ENCODE results near the gene SFXN1. TPM values are rescaled to one million over a fixed set of nuclear protein-coding genes. Genes with fewer than 3 reads are reported as not detected.

The SFXN1 gene
- total and polyA plus RNA-seq, 2 donors from 2014 or later: 33.4 to 35.4 TPM

- Histone ChIP-seq H3K9ac (ENCODE audit: low read length in 3 of 3) (no peak overlapping the region), H3K9me3 (ENCODE audit: control insufficient read depth in 2 of 3, insufficient read depth in 1 of 3, low read length in 3 of 3) (no peaks in the 10 kb centered on the region), H3K4me3 (ENCODE audit: low read length in 3 of 3) (no peak overlapping the region), H3K4me1 (ENCODE audit: control insufficient read depth in 2 of 3, insufficient read depth in 2 of 3, low read depth in 1 of 3, low read length in 3 of 3) (peaks cover 0 to 21% (median 8%) of the 10 kb centered on the region in 3 donors), H3K27me3 (ENCODE audit: control insufficient read depth, insufficient read depth, low read length) (no peaks in the 10 kb centered on the region), H3K27ac (ENCODE audit: low read depth in 2 of 2, low read length in 2 of 2) (no peak overlapping the region), H3K36me3 (ENCODE audit: control insufficient read depth in 2 of 3, insufficient read depth in 3 of 3, low read length in 3 of 3) (peaks cover 0 to 5% (median 0%) of the 10 kb centered on the region in 3 donors)
- DNase-seq: peak in 2 of 5 donors; percentile 44 to 51
- TF ChIP-seq CTCF (IDR thresholded peaks at IDR 0.05; ENCODE audit: borderline replicate concordance, extremely low read depth, insufficient read depth): no peak
- intact Hi-C loops (cut with DNase I): no loop called here
- no peak for FAIRE-seq
Measured at GRCh38 chr5:175484829-175485228, 6.5 kb downstream of the SFXN1 start.

- DNase-seq (no peak), FAIRE-seq (no peak)
- Histone ChIP-seq H3K27me3 (ENCODE audit: control insufficient read depth, insufficient read depth, low read length) (no peaks in the 10 kb centered on the region), H3K4me1 (ENCODE audit: control insufficient read depth in 2 of 3, insufficient read depth in 2 of 3, low read depth in 1 of 3, low read length in 3 of 3) (peaks cover 0 to 17% (median 14%) of the 10 kb centered on the region in 3 donors), H3K9ac (ENCODE audit: low read length in 3 of 3) (no peak overlapping the region), H3K36me3 (ENCODE audit: control insufficient read depth in 2 of 3, insufficient read depth in 3 of 3, low read length in 3 of 3) (peaks cover 0 to 5% (median 0%) of the 10 kb centered on the region in 3 donors), H3K9me3 (ENCODE audit: control insufficient read depth in 2 of 3, insufficient read depth in 1 of 3, low read length in 3 of 3) (no peaks in the 10 kb centered on the region), H3K27ac (ENCODE audit: low read depth in 2 of 2, low read length in 2 of 2) (no peak overlapping the region), H3K4me3 (ENCODE audit: low read length in 3 of 3) (no peak overlapping the region)
- no peak for TF ChIP-seq CTCF (IDR thresholded peaks at IDR 0.05; ENCODE audit: borderline replicate concordance, extremely low read depth, insufficient read depth)
- intact Hi-C loops (cut with DNase I): no loop called here
Measured at GRCh38 chr5:175485631-175486030, 7.3 kb downstream of the SFXN1 start.

GRCh38 chr5:175487514-175488222 is 9.3 kb downstream of the SFXN1 start:
- intact Hi-C loops (cut with DNase I): no loop called here
- no peak for FAIRE-seq

More at GRCh38 chr5:175487514-175488222, 9.3 kb downstream of the SFXN1 start:
- Histone ChIP-seq H3K9me3 (ENCODE audit: control insufficient read depth in 2 of 3, insufficient read depth in 1 of 3, low read length in 3 of 3) (no peaks in the 10 kb centered on the region), H3K4me1 (ENCODE audit: control insufficient read depth in 2 of 3, insufficient read depth in 2 of 3, low read depth in 1 of 3, low read length in 3 of 3) (peaks cover 0 to 17% (median 14%) of the 10 kb centered on the region in 3 donors), H3K27me3 (ENCODE audit: control insufficient read depth, insufficient read depth, low read length) (no peaks in the 10 kb centered on the region), H3K4me3 (ENCODE audit: low read length in 3 of 3) (no peak overlapping the region), H3K9ac (ENCODE audit: low read length in 3 of 3) (no peak overlapping the region), H3K27ac (ENCODE audit: low read depth in 2 of 2, low read length in 2 of 2) (no peak overlapping the region), H3K36me3 (ENCODE audit: control insufficient read depth in 2 of 3, insufficient read depth in 3 of 3, low read length in 3 of 3) (peaks cover 6 to 13% (median 7%) of the 10 kb centered on the region in 3 donors)
- no peak for TF ChIP-seq CTCF (IDR thresholded peaks at IDR 0.05; ENCODE audit: borderline replicate concordance, extremely low read depth, insufficient read depth)
- DNase-seq: no peak
